ENCODE data around the gene RAF1.
"Not testable (repeated sequence)": the region's sequence is repeated elsewhere in the genome, so short reads cannot be mapped to it uniquely, and the experiment has no call there.

The RAF1 gene

DNA sequence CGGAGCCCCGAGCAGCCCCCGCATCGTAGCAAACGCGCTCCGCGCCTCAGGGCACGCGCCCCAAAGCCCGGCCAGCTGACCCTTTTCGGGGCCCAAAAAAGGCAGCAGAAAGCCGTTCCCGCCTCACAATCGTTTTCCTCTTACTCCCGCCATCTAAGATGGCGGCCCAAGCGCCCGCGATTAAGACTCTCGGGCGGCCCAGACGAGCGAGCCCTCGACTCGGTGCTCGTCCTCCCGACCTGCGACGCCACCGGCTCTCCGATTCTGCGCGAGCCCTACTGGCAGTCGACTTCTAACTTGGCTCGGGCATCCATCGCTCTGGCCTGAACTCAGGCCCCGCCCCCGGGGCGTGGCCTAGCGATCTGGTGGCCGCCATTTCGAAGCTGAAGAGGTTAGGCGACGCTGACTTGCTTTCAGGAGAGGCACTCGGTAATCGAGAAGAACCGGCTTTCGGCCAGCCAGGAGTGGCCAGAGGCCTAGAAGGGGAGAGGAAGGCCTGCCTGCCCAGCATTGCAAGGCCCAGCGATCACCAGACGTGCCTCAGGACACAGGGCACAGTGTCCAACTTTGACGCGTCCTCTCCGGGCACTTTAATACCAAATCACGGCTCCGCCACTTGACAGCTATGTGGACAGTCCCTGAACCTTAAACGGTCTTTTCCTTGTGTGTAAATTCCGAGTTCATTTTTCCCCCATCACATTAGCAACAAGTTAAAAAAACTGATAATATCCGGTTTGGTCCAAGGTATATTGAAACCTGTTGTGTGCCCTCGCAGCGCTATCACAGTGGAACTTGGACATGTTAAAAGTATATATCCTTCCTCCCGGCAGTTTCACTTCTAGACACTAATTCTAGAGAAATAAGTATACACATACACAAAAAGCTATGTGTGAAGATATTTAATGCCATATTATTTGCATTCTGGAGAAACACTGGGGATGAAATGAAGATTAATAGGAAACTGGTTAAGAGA is at the start of gene RAF1:
Gene RAF1 (minus strand): TSS at position 182 of the 973 bp plus-strand sequence. CDS start 45,396 bp downstream, outside the sequence.
- DNase-seq (ENCODE audit: low read depth, low spot score), result peak; percentile 89
- peak within 1 kb of the TSS; percentile 94 for H3K27ac ChIP-seq

DNA sequence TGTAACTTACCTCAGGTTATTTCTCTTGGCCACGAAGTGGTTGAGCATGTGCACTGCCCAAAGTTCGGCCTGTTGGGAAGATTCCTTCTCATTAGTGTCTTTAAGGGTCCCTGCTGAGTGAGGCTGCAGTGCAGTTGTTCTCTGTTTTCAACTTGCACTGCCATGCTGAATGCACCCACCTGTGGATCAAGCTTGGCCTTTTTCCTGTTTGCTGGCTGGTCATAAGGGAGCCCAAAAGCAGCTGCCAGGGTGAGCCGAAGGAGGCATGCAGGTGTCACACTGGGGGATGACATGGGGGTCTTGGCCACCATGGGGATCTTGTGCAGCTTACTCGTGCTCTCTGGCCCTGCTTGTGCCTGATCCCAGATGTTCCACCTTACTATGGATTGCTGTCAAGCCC is 46.1 kb upstream of the RAF1 start:
- no peak overlapping the region for H3K27ac ChIP-seq
- no peak for DNase-seq (ENCODE audit: low read depth, low spot score)

DNA sequence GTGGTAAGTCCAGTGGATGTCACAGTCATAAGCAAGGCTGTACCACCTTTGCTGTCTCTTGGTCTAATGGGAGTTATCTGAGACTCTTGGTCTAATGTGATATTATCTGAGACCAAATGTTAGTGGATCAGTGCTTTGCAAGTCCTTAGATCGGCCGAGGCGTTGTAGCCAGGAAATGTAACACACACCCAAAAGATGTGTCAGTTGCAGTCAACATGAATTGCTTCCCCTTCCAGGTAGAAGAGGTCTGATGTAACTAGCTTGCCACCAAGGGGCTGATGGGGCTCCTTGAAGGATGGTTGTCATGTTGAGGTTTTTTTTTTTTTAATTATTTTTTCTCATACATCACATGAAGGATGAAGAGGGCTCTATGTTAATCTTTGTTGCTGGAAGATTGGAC is 45.4 kb upstream of the RAF1 start:
- no peak overlapping the region for H3K27ac ChIP-seq
- no peak for DNase-seq (ENCODE audit: low read depth, low spot score)

DNA sequence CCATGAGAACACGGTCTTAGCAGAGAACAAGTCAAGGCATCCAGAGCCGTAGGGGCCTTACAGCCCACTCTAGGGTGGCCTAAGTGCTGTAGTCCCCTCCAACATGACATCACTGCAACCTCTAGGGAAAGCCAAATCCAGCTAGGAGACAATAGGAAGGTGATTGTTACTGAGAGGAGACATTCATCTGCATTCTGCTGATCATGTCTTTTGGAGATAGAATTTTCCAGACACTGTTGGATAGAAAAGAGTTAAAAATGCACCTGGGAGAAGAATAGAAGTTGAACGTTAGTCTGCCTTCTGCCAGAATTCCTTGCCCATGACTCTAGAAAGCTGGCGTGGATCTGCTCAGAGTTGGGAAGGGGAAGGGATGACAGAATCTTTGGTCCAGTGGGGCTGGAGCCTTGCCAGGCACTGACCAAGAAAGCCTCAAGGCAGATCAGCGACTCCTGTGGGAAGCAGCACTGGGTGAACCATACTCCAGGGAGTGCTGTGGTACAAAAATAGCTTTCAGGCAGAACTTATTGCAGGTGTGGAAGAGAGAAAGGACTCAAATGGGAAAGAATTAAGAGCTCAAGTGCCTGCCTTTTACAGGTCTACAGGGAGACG is 44.8 kb upstream of the RAF1 start:
- no peak overlapping the region for H3K27ac ChIP-seq
- no peak for DNase-seq (ENCODE audit: low read depth, low spot score)

DNA sequence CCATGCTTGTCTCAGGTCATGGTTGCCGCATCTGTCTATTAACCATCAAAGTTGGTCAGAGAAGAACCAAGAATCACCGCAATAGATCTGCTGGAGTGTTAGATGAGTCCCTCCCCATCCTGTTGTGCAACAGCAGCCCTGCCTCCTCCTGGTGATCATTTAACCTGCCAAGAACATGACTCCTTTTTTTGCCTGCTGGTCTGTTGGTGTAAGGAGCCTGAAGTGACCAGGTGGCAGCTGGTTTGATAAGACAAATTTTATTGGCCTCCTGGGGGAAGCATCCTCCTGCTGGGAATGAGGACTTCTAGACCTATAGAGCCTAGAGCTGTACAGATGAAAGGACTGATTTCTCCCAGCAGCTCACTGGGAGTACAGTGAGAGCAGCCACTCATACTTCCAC is 43.5 kb upstream of the RAF1 start:
- H3K27ac ChIP-seq, result no peak overlapping the region
- DNase-seq (ENCODE audit: low read depth, low spot score), result no peak

DNA sequence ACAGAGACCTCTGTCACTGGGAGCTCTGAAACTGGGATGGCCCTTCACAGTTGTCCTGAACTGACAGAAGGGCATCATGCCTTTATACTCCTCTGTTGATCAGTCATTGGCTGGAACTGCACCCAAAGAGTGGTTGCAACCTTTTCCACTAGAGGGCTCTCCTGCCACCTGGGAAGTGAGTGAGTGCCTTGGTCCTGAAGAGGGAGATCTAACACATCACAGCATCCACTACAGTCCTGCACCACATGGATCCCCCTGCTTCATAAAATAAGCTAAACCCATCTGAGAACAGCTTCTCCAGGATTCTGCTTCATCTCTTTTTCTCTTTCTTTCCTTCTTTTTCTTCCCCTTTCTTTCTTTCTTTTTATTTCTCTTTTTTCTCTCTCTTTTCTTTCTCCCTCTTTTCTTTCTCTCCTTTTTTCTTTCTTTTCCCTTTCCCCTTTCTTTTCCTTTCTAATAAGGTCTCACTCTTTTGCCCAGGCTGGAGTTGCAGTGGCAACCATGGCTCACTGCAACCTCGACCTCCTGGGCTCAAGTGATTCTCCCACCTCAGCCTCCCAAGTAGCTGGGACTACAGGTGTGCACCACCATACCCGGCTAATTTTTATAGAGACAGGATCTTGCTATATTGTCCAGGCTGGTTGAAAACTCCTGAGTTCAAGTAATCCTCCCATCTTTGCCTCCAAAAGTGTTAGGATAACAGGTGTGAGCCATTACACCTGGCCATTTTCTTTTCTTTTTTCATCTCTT is 42.8 kb upstream of the RAF1 start:
- no peak for DNase-seq (ENCODE audit: low read depth, low spot score)

DNA sequence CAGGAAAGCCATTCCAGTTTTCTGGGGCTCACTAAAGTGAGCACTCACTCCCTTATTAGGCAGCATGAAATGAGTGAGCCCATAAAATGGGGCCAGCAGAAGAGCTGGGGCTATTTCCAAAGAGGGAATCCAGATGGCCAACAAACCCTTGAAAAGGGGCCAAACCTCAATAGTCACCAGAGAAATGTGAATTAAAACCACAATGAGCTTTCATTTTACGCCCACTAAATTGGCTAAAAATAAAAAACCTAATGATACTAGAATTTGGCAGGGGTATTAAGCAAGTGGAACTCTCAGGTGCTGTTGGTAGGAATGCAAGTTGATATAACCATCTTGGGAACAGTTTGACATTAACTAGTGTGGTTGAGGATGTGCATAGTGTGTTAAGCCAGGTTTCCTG is 42.1 kb upstream of the RAF1 start:
- DNase-seq (ENCODE audit: low read depth, low spot score), result no peak

More for the DNA sequence above, 42.8 kb upstream of the RAF1 start:
- H3K27ac ChIP-seq, result no peak overlapping the region

DNA sequence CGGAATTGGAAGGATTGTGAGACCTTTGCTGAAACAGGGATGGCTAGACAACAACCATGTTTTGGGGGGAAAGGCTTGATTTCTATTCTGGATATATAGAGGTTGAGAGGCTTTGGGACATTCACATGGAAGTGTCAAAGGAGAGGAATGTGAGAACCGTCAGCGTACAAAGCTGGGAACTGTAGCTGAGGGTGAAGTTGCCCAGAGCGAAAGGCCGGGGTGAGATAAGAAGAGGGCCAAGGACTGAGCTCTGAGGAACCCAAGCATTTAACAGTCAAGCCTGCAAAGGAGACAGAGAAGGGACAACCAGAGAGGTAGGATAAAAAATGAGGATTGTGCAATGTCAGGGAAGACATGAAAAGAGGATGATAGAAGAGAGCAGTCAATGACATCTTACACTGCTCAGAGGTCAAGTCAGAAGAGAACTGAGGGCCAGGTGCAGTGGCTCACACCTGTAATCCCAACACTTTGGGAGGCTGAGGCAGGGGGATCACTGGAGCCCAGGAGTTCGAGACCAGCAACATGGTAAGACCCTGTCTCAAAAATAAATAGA is 41.5 kb upstream of the RAF1 start:
- no peak for DNase-seq (ENCODE audit: low read depth, low spot score)
- no peak overlapping the region for H3K27ac ChIP-seq

More for the DNA sequence above, 42.1 kb upstream of the RAF1 start:
- H3K27ac ChIP-seq, result no peak overlapping the region

DNA sequence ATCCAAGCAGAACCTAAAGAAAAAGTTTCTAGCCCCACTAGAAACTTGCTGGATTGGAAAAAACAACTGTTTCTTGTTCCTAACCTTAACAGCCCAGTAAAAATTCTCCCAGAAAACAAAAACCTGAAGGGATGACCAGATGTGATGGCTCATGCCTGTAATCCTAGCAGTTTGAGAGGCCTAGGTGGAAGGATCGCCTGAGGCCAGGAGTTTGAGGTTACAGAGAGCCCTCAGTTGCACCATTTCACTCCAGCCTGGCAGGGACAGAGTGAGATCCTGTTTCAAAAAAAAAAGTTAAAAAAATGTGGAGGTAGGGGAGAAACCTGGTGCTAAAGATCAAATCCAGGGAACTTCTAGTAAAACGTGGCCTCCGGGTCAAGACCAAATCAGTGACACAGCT is 38.6 kb upstream of the RAF1 start:
- H3K27ac ChIP-seq, result peak overlapping the region; percentile 54
- no peak for DNase-seq (ENCODE audit: low read depth, low spot score)

DNA sequence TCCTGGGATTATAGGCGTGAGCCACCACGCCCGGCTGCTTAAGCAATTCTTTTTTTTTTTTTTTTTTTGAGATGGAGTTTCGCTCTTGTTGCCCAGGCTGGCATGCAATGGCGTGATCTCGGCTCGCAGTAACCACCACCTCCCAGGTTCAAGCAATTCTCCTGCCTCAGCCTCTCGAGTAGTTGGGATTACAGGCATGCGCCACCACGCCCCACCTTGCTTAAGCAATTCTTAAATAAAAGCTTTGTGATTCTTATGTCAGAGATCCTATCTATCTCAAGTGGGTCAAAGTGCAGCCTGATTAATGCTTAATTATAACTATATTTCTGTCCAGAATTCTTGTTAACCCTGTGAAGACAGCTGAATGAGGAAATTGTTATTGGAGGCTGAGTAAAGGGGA is 37.7 kb upstream of the RAF1 start:
- DNase-seq (ENCODE audit: low read depth, low spot score); H3K27ac ChIP-seq: not testable (repeated sequence)

DNA sequence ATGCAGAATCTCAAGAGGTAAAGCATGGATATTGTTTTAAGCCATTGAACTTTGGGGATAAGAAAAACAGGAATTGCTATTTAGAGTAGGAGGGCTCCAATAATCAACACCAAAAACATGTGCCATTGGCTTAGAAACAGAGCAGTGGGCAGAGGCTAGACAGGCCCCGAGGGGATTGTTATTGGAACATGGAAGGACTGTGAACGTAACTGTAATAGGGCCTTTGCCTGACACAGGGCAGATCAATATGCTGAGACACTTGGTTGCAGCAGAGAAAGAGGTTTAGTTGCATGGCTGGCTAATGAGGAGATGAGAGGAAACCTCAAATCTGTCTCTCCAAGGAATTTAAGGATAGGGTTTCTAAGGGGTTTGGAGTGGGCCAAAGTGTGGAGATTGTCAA is 36.9 kb upstream of the RAF1 start:
- no peak overlapping the region for H3K27ac ChIP-seq
- no peak for DNase-seq (ENCODE audit: low read depth, low spot score)

DNA sequence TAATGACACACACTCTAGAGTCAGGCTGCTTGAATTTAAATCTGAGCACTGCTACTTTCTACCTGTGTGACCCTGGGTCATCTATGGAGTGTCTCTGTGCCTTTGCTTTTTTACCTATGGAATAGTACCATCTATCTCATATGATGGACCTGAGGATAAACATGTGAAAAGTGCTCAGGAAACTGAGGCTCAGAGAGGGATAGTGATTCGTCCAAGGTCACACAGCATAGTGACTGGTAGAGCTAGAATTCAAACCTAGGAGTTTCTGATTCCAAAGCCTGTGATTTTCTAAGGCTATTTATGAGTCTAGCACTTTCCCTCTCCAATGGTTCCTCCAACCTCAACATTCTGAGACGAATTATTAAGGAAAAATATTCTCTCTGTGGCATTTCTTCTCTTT is 32.0 kb upstream of the RAF1 start:
- no peak for DNase-seq (ENCODE audit: low read depth, low spot score)
- H3K27ac ChIP-seq, result no peak overlapping the region

DNA sequence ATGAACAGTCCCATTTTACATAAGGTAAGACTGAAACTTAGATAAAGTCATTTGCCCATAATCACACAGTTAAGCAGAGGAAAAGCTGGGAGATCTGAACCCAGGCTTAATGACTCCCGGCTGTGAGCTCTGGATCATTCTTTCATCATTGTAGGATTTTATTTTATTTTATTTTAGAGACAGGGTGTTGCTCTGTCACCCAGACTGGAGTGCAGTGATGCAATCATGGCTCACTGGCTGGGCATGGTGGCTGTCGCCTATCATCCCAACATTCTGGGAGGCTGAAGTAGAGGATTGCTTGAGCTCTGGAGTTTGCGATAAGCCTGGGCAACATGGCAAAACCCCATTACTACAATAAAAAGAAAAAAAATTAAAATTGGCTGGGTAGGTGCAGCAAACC is 31.2 kb upstream of the RAF1 start:
- H3K27ac ChIP-seq, result peak overlapping the region; percentile 4
- no peak for DNase-seq (ENCODE audit: low read depth, low spot score)

DNA sequence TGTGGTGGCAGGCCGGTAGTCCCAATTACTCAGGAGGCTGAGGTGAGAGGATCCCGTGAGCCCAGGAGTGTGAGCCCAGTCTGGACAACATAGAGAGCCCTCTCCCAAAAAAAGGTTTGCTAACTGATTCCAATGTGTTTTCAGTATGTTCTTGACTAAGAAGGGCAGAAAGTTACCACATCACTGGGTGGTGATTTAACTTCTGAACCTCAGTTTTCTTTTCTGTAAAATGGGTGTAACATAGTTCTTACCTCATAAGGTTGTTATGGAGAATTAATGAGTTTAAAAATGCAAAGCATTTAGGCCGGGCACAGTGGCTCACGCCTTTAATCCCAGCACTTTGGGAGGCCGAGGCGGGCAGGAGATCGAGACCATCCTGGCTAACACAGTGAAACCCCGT is 28.5 kb upstream of the RAF1 start:
- no peak for DNase-seq (ENCODE audit: low read depth, low spot score)
- no peak overlapping the region for H3K27ac ChIP-seq

DNA sequence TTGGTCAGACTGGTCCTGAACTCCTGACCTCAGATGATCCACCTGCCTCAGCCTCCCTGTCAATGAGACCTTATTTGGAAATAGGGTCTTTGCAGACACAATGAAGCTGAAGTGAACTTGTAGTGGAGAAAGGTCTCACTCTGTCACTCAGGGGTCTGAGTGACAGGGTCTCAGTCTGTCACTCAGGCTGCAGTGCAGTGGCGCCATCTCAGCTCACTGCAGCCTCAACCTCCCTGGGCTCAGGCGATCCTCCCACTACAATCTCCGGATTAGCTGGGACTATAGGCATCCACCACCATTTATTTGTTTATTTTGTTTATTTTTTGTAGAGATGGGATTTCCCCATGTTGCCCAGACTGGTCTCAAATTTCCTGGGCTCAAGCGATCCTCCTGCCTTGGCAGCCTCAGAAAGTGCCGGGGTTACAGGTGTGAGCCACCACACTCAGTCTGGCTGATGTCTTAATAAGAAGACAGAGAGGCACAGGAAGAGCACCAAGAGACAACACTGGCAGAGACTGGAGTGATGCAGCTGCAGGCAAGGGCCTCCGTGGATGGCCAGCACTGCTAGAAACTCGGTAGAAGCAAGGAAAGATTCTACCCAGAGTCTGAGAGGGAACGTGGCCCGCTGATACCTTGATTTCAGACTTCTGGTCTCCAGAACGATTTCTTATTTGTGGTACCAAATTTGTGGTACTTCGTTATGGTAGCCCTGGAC is 26.2 kb upstream of the RAF1 start:
- no peak for DNase-seq (ENCODE audit: low read depth, low spot score)
- H3K27ac ChIP-seq, result no peak overlapping the region

DNA sequence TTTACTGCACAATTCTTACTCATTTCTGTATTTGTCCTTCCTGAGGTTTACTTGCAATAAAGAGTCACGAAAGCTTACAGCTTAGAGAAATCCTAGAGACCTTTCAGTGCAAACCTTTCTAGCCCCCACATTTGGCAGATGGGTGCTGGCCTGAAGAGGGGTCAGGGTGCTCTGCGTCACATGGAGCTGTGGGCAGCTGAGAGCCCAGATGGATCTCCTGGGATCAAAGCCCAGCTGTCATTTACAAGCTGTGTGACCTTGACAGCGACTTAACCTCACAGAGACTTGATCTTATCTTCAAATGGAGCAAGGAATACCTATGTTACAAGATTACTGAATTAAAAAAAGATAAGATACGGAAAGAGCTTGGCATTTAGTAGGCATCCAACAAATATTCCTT is 24.0 kb upstream of the RAF1 start:
- no peak for DNase-seq (ENCODE audit: low read depth, low spot score)

DNA sequence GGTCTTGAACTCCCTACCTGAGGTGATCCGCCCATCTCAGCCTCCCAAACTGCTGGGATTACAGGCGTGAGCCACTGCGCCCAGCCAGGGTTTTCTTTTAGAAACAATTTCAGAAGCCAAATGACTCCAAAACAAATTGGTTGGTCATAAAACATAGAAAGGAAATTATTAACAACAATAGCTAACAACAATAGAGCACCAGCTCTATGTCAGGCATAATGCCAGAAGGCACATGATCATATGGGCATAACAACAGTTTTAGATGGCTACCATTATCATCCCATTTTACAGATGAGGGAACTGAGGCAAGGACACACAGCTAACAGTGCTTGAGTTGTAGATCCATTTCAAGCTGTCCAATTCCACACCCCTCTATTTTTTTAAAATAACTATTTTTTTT is 22.2 kb upstream of the RAF1 start:
- DNase-seq (ENCODE audit: low read depth, low spot score), result no peak
- no peak overlapping the region for H3K27ac ChIP-seq

More for the DNA sequence above, 24.0 kb upstream of the RAF1 start:
- H3K27ac ChIP-seq, result no peak overlapping the region

DNA sequence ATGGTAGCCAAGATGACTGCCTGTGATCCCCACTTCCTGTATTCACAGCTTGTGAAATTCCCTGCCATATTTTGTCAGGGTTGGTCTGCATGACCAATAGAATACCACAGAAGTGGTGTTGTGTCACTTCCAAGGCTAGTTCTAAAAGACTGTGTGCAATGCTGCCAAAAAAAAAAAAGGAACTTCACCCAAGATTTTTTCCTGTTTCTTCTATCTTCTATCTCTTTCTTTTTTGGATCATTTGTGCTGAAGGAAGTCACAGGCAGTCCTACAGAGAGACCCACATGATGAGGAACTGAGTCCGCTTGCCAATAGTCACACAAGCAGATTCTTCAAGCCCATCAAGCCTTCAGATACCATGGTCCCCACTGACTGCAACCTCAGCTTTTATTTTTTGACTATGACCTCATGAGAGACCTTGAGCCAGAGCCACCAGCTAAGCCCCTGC is 18.1 kb upstream of the RAF1 start:
- H3K27ac ChIP-seq, result peak overlapping the region; percentile 81
- DNase-seq (ENCODE audit: low read depth, low spot score), result no peak

DNA sequence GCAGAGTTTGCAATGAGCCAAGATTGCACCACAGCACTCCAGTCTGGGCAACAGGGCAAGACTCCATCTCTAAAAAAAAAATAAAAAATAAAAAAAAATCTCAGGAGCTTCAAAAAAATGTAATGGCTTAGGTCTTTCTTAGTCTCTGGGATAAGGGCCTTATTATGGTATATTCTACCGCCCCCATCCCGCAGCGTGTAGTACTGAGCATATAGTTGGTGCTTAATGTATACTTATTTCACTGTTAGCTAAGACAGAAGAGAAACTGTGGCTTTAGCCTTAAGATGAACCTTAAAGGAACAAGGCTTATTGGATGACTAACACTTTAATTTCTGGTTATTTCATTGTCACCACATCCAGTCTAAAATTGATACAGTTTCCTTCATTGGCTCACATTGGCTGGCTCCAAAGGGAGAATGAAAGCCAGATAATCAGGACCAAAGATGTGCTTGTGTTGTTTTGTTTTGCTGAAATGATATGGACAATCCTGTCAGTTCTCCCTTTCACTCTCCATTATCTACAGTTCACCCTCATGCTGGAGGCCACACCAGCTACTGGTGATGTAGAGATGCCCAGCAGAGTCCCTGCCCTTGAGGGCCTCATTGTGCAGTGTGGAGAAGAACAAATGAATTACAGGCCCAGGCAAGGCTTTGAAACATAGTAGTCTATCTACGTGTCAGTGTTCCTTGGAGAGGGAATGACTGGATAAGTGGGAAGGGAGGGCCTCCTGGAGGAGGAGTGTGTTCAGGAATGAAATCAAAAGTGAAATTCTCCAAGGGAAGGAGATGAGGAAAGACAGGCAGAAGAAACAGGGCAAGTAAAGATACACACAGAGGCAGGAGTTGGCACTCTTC is 17.4 kb upstream of the RAF1 start:
- H3K27ac ChIP-seq, result peak overlapping the region; percentile 81
- no peak for DNase-seq (ENCODE audit: low read depth, low spot score)

Data from epithelial cell of prostate (primary cell).